ENCODE measurements around the gene NCCRP1.

The NCCRP1 gene

DNA sequence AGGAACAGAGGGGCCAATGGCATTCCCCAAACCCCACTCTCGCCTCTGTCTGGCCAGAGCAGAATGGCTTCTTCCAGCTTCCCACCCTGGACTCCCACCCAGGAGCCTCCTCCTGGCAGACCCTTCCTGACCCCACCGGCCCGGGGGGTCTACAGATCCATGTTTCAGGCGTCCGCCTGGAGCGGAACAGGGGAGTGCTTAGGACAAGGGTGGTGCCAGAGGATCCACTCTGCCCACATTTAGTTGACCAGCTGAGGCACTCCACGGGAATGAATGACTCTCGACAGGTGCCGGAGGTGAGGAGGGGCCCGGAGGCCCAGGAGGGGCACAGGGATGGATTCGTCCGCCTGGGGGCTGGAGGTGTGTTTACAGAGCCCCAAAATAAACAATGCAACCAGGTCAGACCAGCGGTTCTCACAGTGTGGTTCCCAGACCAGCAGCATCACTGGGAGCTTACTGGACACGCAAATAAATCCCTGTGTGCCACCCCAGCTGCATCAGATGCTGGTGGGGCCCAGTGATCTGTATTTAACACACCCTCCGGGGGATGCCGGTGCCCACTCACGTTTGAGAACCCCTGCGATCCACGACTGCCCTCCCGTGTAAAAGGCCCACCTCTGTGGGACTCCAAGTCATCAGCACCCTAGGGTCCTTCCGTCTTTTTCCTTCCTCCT is 15.1 kb upstream of the NCCRP1 start:
- no peak for DNase-seq

DNA sequence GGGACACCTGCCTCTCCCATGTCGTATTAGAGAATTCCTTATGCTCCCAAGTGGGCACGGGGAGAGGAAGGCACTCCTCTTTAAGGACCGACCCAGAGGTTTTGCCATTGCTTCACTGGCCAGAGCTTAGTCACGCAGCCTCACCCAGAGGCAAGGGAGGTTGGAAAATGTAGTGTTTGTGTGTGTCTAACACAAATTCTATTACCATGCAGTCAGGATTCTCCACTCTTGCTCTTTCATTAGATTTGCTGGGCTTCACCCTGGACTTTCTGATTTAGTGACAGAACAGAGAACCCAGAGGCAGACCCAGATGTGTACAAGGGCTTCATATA is 14.6 kb upstream of the NCCRP1 start:
- DNase-seq = no peak

DNA sequence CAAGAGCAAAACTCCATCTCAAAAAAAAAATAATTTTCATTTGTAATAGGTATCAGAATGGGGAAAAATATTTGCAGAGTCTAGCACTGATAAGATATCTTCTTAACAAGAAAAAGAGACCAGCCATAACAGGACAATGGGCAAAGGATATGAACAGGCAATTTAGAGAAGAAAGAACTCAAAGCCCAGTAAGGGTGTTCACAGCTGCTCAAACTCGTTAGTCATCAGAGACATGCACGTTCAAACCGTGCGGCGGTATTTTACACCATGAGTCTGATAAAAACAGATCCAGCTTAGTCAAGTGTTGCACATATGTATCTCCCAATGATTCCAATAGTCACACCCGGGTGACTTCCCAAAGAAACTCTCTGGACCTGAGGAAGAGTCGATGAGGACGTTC is 13.7 kb upstream of the NCCRP1 start:
- no peak for DNase-seq

DNA sequence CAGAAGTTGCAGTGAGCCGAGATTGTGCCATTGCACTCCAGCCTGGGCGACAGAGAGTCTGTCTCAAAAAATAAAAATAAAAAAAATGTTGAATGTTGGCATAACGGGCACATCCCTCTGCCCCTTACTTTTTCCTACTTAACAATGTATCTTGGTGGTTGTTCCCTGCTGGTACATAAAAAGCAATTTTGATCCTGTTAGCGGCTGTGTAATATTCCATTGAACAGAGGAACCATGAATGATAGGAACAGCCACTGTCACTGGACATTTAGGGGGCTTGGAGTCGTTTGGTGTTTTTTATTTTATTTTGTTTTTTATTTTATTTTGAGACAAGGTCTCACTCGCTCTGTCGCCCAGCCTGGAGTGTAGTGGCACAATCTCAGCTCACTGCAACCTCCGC is 10.4 kb upstream of the NCCRP1 start:
- DNase-seq = no peak

DNA sequence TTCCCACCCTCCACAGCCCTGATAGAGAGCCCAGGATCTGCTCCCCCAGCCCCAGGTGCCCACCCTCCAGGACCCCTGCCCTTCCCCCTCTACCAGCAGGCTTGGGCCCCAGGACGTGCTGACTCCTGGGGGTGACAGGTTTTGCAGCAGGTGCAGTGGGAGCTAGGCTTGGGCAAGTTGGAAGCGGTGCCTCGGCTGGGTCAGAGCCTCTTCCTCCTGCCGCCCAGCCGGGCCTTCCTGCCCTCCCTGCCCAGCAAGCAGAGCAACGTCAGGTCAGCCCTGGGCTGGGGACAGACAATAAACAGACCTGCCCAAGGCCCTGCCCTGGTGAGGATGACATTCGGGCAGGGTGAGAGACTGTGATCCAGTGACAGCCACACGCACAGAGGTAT is 9.2 kb upstream of the NCCRP1 start:
- DNase-seq = no peak

DNA sequence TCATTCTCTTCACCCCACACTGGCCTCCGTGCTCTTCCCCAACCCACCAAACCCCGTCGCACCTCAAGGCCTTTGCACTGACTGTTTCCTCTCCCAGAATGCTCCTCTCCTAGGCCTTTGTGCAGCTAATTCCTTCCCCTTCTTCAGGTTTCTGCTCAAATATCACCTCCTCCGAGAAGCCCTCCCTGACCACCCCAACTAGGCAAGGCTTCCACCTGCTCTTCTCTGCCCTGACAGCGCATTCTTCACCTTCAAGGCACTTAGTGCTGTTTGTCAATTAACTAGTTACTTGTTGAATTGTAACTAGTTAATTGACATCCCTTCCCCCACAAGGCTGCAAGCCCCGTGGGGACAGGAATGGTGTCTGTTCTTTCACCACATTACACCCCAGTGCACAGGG is 7.8 kb upstream of the NCCRP1 start:
- no peak for DNase-seq

DNA sequence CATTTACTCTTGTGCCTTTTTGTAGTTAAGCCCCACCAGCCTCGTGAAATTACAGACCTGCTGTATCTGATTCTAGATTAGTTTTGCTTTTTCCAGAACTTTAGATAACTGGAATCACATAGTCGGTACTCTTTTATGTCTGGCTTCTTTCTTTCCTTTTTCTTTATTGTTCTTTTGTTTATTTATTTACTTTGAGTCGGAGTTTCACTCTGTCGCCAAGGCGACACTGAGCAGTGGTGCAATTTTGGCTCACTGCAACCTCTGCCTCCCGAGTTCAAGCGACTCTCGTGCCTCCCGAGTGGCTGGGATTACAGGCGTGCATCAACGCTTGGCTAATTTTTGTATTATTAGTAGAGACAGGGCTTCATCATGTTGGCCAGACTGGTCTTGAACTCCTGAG is 6.0 kb upstream of the NCCRP1 start:
- DNase-seq = peak; percentile 17

DNA sequence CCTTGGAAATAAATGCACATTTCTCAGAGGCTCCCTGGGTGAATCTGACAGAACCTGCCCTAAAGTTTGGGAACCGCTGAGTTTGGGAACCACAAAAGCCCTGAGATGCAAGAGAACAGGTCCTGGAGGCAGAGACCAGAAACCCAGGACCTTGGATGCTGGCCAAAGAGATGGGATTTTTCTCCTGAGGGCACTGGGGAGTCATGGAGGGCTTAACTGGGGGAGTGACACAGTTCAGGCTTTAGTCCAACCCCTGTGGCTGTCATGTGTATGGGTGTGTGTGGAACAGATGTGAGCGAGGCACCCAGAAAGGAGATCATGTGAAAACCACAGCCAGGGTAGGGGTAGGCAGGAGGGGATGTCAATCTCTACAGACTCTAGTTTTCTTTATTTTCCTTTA is 3.9 kb upstream of the NCCRP1 start:
- DNase-seq = no peak

DNA sequence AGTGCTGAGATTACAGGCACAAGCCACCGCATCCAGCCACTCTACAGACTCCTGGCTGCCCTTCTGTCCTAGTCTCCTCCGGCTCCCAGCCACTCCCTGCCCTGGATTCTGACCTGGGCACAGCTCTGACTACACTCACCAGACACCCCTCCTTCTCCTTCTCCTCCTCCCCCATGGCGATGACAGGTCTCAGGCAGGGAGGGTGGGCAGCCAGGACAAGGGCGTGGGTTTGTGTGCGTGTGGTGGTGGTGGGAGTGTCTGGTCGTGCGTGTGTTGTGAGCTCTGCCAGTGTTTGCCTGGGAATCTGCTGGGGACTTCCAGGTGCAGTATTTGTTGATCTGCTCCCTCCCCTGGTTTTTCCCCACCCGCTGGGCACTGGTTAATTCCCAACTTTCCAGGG is 3.0 kb upstream of the NCCRP1 start:
- DNase-seq = no peak

DNA sequence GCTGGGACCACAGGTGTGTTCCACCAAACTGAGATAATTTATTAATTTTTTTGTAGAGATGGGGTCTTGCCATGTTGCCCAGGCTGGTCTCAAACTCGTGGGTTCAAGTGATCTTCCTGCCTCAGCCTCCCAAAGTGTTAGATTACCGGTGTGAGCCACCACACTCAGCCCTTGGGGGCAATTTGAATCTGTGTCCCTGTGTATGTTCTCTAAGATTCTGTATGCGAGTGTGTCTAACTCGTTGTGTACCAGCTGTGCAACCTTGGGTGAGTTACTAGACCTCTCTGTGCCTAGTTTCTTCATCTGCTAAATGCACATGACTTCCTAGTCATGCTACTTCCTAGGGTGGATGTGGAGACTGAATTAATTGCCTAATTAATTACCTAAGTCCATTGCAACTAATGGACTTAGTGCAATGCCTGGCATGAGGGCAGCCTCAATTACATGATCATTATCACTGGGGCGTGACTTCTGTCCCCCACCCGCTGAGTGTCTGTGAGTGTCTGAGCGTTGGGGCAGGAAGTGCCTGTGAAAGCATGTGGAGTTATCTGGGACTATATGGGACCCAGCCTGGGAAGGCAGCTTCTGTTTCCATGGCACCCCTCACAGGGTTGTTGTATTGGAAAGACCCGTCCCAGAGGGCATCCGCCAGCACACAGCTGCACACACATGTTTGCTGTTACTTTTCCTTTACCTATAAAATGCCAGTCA is 1.8 kb upstream of the NCCRP1 start:
- peak; percentile 14 for DNase-seq

DNA sequence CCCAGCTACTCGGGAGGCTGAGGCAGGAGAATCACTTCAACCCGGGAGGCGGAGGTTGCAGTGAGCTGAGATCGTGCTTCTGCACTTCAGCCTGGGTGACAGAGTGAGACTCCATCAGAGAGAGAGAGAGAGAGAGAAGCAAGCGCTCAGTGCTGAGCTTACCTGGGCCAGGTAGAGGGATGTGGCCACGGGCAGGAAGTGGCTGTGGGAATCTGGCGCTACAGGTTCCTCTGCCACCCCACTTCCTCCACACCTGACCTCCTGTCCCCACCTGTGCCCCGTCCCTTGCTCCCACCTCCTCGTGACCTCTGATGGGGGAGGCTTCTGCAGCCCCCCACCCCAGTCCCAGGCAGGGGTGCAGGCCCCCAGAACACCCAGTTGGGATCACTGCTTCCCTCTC is 1.0 kb upstream of the NCCRP1 start:
- DNase-seq = no peak

DNA sequence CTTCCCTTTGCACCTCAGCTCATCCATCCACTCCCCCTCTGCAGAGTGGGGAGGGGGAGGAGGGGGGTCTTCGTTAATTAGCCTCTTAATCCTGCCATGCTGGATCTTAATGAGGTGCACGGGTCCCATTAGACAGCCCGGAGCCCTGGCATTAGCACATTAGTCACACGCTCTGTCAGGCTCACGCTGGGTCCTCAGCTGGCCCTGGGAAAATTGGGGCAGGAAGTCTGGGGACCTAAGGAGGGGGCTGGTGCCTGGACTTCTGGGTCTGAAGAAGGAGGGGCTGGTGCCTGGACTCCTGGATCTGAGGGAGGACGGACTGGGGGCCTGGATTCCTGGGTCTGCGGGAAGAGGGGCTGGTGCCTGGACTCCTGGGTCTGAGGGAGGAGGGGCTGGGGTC is 444 bp upstream of the NCCRP1 start:
- DNase-seq = no peak

DNA sequence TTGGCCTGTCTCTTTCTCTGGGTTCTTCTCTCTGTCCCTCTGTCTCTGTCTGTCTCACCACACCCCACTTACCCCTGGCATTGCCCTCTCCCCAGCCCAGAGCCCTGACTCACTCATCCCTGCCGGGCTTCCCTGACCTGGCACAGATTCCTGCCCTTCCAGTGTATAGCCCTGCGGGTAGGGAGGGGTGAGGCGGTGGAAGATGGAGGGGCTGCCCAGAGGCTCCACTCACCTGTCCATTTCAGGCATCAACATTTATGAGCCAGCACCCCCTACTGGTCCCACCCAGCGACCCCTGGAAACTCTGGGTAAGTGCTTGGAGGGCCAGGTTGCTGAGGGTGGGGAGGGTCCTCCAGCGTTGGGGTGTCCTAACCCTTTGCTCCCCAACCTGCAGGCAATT is 1.0 kb downstream of the NCCRP1 start:
- DNase-seq = no peak

DNA sequence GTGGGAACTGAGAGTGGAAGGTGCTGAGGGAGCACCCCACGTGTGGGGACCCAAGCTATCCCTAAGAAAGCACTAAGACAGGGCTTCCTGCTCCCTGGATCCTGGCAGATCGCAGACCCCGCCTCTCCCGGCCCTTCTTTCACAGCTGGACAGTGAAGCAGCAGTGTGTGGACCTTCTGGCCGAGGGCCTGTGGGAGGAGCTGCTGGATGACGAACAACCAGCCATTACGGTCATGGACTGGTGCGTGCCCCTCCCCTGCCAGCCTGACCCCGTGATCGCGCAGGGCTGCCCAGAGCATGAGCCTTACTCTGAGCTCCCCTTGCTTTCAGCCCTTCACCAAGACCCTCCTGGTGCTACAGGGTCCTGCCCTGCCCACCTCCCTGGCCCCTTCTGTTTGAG is 2.3 kb downstream of the NCCRP1 start:
- no peak for DNase-seq

DNA sequence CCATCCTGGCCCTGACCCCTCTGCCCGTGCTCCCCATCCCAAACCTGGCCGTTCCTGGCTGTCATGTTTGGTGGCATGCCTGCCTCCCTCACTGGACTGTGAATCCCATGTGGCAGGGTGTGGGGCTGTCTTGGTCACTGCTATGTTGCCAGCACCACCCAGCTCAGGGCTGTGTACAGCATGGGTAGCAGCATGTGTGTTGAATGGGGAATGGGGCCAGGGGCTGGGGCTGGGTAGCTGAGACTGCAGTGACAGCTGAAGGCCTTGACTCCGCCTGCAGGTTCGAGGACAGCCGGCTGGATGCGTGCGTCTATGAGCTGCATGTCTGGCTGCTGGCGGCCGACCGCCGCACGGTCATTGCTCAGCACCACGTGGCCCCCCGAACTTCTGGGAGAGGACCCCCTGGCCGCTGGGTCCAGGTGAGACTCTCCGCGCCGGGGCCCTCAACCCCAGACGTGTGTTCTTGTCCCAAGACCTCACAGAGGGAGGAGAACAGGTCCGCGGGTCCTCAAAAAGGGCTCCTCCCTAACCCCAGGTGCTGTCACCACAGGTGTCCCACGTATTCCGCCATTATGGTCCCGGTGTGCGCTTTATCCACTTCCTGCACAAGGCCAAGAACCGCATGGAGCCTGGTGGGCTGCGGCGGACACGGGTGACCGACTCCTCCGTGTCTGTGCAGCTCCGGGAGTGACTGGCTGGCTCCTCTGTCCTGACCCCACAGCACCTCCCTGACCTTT is 3.5 kb downstream of the NCCRP1 start:
- no peak for DNase-seq

DNA sequence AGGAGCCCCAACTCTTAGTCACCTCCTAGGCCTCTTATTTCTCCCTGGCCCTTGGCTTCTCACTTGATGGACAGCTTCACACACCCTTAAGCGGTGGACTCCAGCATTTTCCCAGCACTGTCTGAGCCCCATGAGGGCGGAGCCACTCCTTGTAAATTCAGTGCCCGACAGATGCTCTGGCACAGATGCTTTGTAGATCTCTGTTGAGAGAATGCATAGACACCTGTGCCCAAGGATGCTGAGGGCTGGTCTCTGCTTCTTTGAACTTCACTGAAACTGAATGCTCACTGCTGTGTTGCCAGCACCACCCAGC is 4.0 kb downstream of the NCCRP1 start:
- DNase-seq = no peak

DNA sequence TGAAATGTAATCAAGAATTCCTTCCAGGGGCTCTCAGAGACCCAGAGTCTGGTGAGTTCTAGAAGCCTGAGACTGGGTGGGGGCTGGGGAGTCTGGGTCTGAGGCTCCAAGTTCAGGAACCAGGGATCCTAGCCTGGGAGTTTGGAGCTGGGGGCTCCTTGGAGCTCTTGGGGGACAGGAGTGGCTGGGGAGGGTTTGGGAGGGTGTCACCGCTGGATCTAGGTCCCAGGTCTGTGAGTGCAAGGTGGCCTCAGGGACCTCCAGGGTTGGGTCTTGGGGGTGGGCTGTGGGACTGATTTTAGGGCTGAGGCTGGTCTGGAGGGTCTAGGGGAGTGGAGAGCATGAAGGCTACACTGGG is 6.2 kb downstream of the NCCRP1 start:
- no peak for DNase-seq

DNA sequence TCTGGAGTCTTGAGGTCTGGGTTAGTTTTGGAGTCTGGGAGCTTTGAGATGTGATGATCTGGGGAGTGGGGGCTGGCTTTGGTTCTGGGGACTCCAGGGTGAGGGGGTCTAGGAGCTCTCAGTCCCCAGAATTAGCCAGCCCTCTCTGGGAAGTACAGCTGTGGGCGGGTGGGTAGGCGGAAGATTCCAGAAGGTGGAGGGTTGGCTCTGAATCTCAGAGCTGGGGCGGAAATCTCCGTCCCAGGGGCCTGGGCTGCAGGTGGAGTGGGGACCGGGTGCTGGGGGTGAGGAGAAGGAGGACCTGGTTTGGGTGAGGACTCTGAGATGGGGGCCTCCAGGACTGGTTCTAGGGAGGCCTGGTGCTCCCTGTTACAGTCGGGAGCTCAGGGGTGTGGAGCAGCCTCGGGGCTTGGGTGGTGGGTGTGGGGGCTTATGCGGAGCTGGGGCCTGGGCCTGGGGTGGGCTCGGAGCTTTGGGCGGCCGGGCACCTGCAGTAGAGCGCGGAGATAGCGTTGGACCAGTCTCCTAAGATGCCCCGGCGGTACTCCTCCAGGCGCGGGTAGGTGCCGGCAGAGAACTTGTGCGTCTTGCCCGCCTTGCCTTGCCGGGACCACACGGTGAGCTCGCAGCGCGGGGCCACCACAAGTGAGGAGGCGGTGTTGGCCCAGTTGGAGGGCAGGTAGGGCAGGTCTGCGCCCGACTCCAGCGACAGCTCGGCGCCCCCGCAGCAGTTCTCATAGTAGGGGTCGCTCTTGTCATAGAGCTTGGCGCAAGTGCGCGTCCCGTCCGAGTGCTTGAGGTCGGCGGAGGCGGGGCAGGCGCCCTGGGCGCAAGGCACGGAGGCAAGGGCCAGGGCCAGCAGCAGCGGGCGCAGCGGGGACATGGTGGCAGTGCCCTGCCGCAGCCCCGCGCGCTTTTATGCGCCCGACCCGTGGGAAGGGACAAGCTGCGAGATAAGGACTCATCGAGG is 6.9 kb downstream of the NCCRP1 start, which contains the start of gene SYCN:
Gene SYCN, minus strand, starts transcription at position 892 of the 970 bp plus-strand sequence. Its CDS starts 9 bp downstream, at position 883.
- DNase-seq = no peak

DNA sequence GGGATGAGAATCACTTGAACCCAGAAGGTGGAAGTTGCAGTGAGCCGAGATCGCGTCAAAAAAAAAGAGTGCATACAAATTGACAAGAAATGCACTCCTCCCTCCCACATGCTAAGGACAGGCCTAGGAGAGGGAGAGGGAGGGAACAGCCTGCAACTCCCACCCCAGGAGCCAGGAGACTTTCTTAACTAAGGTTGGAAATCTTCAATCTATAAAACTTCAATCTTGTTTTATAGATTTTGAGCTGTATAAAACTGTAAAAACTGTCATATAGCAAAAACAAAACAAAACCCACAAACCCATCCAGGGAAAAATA is 8.6 kb downstream of the NCCRP1 start:
- DNase-seq = no peak

DNA sequence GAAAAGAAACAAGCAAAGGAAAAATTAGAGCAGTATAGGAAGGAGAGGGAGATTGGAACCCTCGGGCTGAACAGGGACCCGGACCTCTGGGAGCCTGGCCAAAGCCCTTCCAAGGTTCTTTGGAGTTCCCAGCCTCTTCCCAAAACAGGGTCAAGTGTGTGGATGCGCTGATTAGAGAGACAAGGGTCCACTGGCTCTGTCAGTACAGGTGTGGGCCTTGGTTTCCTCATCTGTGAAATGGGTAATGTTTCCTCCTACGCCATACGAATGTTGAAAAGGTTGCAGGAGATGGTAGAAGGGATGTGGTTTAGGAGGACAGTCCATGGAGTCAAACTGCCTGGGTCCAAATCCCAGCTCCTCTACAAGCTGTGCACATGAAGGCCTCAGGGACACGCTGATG is 9.4 kb downstream of the NCCRP1 start:
- DNase-seq = no peak

DNA sequence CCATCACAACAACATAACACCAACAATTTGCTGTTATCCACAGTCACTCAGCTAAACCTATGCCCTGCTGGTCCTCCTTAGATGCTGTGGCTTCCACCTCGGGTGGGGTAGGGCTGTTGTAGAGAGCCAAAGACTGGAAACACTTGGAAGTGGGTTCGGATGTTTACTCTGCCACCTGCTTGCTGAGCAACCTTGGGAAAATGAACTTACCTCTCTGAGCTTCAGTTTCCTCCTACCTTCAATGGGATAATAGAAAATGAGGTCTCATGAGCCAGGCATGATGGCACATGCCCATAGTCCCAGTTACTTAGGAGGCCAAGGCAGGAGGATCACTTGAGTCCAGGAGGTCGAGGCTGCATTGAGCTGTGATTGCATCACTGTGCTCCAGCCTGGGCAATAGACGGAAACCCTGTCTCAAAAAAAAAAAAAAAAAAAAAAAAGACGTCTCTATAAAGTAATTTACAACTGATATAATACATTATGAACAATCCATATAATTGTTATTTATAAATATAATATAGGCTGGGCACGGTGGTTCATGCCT is 10.6 kb downstream of the NCCRP1 start:
- no peak for DNase-seq

DNA sequence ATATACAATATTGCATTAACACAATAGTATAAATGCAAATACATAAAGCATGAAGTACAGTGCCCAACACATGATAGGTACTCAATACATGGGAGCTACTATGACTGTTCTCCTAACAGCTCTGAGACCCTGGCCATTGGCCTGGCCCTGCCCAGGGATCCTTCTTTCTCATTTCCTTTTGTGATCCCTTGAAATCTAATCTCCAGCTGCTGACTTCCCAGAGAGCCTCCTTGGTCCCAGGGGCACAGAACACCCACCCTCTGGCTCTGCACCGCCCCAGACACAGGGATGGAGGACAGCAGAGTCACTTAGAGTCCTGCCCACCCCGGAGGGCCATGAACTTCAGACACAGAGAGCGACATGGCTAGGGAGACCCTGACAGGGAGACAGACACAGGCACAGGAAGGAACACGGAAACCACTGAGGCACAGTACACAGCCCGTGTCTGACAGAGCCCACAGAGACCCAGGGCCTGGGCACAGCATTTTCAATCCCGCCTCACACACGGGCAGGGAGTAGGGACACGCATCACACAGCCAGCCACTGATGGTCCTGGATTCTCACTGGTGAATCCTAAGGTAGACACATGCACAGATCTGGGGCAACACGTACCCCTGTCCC is 11.5 kb downstream of the NCCRP1 start:
- no peak for DNase-seq

DNA sequence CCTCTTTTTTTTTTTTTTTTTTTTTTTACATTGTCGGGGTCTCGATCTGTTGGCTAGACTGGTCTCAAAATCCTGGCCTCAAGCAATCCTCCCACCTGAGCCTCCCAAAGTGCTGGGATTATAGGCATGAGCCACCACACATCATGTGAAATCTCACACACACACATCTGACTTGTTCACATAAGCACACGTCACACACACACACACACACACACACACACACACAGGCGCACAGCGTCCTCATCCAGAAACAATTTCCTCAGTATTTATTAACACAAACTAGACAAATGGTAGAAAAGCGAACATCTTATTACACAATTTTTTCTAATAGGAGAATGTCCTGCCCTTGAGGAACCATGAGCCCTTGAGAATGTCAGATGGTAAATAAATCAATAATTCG is 12.4 kb downstream of the NCCRP1 start:
- no peak for DNase-seq

Data from DMS79 (cell line).